Right ventricle myocardium superior (tissue), 1 donor: ENCODE measurements around the gene NDP. TPM values are rescaled to one million over a fixed set of nuclear protein-coding genes. Genes with fewer than 3 reads are reported as not detected.

ENCODE experiments used
- ATAC-seq: fragments of 200-7000 bp; cut with Tn5 transposase; one replicate; pipeline ENCODE4 v1.9.1; 2020; ENCODE audit warnings: mild to moderate bottlenecking; ENCODE audit not compliant: poor library complexity
- DNase-seq: peaks from one replicate; pipeline ENCODE4 v3.0.0-alpha.2; 2020
- intact Hi-C: fragments of 100-400 bp; cut with DNase I; formaldehyde crosslinking; loops from one replicate; pipeline ENCODE4 v1.11.2; 2022
- long read RNA-seq: library from polyadenylated mRNA; unstranded; transcript quantifications from one replicate; pipeline ENCODE4 v2.0.0, GENCODE V29; 2021
- total RNA-seq: library from RNA; stranded (reverse); fragmentation: NEBNext Ultra II Directional; extraction: Animal tissue kit (Norgen Biotek cat#: 25700); gene quantifications from one replicate; pipeline ENCODE4 v1.2.1, GENCODE V29; 2021
- donor health status: DM: no; HTN: yes; CAD: no; lungs with severe emphysema.

The NDP gene
- total RNA-seq, result not detected
- long read RNA-seq, result 0 reads

GRCh38 chrX:43973249-43974099, at the start of gene NDP:
Gene NDP, minus strand, starts transcription at chrX:43973390. Its CDS starts 14,745 bp downstream, at chrX:43958645.
- intact Hi-C loops, result no loop called here

GRCh38 chrX:44022964-44023363, 49.8 kb upstream of the NDP start:
- no peak for DNase-seq
- no peak for ATAC-seq
- intact Hi-C loops, result loop anchor here (10.0 kb wide), 1 partner anchor 58 kb away; no protein-coding TSS in a partner anchor

More at GRCh38 chrX:43973249-43974099, at the start of gene NDP:
- ATAC-seq (no peak), DNase-seq (no peak)

GRCh38 chrX:44020693-44021092, 47.5 kb upstream of the NDP start:
- DNase-seq (no peak), ATAC-seq (no peak)
- intact Hi-C loops, result loop anchor here (10.0 kb wide), 1 partner anchor 56 kb away; no protein-coding TSS in a partner anchor

- intact Hi-C loops, result loop anchor here (10.0 kb wide), 1 partner anchor 55 kb away; no protein-coding TSS in a partner anchor
- ATAC-seq (no peak), DNase-seq (no peak)
These were observed 46.7 kb upstream of the NDP start for GRCh38 chrX:44019911-44020310.

GRCh38 chrX:44017676-44018075, 44.5 kb upstream of the NDP start:
- intact Hi-C loops, result no loop called here
- DNase-seq (no peak), ATAC-seq (no peak)

- DNase-seq, result no peak
- intact Hi-C loops, result no loop called here
- ATAC-seq, result no peak
These were observed 43.7 kb upstream of the NDP start for GRCh38 chrX:44016906-44017305.

- intact Hi-C loops, result no loop called here
- DNase-seq (peak; percentile 46), ATAC-seq (peak; percentile 52)
These were observed 39.4 kb upstream of the NDP start for GRCh38 chrX:44012484-44013096.

GRCh38 chrX:44011506-44011905, 38.3 kb upstream of the NDP start:
- DNase-seq, result no peak
- no peak for ATAC-seq
- intact Hi-C loops, result no loop called here

- ATAC-seq, result no peak
- intact Hi-C loops, result no loop called here
- no peak for DNase-seq
These were observed 37.4 kb upstream of the NDP start for GRCh38 chrX:44010626-44011025.

- DNase-seq (no peak), ATAC-seq (no peak)
- intact Hi-C loops, result no loop called here
These were observed 32.9 kb upstream of the NDP start for GRCh38 chrX:44006081-44006480.

- ATAC-seq (no peak), DNase-seq (no peak)
- intact Hi-C loops, result no loop called here
These were observed 30.8 kb upstream of the NDP start for GRCh38 chrX:44003975-44004374.

- ATAC-seq (no peak), DNase-seq (no peak)
- intact Hi-C loops, result no loop called here
These were observed 29.4 kb upstream of the NDP start for GRCh38 chrX:44002567-44002966.

- no peak for ATAC-seq
- DNase-seq, result no peak
- intact Hi-C loops, result no loop called here
These were observed 25.2 kb upstream of the NDP start for GRCh38 chrX:43998374-43998773.

- ATAC-seq, result no peak
- no peak for DNase-seq
- intact Hi-C loops, result no loop called here
These were observed 23.3 kb upstream of the NDP start for GRCh38 chrX:43996491-43996890.

- no peak for ATAC-seq
- intact Hi-C loops, result no loop called here
- no peak for DNase-seq
These were observed 12.9 kb upstream of the NDP start for GRCh38 chrX:43986083-43986482.

- no peak for ATAC-seq
- DNase-seq, result no peak
- intact Hi-C loops, result no loop called here
These were observed 12.3 kb upstream of the NDP start for GRCh38 chrX:43985511-43985910.

- intact Hi-C loops, result no loop called here
- DNase-seq (no peak), ATAC-seq (no peak)
These were observed 5.0 kb upstream of the NDP start for GRCh38 chrX:43978226-43978625.

GRCh38 chrX:43976205-43976604, 3.0 kb upstream of the NDP start:
- no peak for ATAC-seq
- no peak for DNase-seq
- intact Hi-C loops, result no loop called here

- ATAC-seq, result no peak
- DNase-seq, result no peak
- intact Hi-C loops, result no loop called here
These were observed 2.6 kb upstream of the NDP start for GRCh38 chrX:43975796-43976195.
